Thyroid gland (tissue), 4 donors: Measurements from ENCODE around the gene PER3.

ENCODE experiments used
- CTCF ChIP-seq, 6 experiments: fragments of 200-600 bp in 3 of 6; fragments of 450-650 bp in 3 of 6; sonication (generic) in 3 of 6; IDR thresholded peaks; one replicate each; pipeline ENCODE4 v1.5.1; 2016 to 2019; ENCODE audit warnings: antibody characterized with exemption in 6 of 6, mild to moderate bottlenecking in 2 of 6, inconsistent platforms in 1 of 6, moderate library complexity in 1 of 6
- POLR2A ChIP-seq, 2 donors: fragments of 450-650 bp; IDR thresholded peaks; one replicate each; pipeline ENCODE4 v1.6.1; 2017; ENCODE audit warnings: antibody characterized with exemption in 2 of 2, mild to moderate bottlenecking in 2 of 2, moderate library complexity in 1 of 2

- TF ChIP-seq POLR2A (IDR thresholded peaks at IDR 0.05) = no peak
- TF ChIP-seq CTCF (IDR thresholded peaks at IDR 0.05) = no peak
Observed at GRCh38 chr1:7888248-7889081, 104.4 kb downstream of the PER3 start.
